GM10847 (cell line): ENCODE measurements around the gene ESYT1.

Source experiments
- POLR2A ChIP-seq: IDR thresholded peaks from 2 replicates; pipeline ENCODE4 v1.6.1; 2011; ENCODE audit not compliant: insufficient read length; ENCODE audit errors: extremely low read depth

Gene ESYT1

DNA sequence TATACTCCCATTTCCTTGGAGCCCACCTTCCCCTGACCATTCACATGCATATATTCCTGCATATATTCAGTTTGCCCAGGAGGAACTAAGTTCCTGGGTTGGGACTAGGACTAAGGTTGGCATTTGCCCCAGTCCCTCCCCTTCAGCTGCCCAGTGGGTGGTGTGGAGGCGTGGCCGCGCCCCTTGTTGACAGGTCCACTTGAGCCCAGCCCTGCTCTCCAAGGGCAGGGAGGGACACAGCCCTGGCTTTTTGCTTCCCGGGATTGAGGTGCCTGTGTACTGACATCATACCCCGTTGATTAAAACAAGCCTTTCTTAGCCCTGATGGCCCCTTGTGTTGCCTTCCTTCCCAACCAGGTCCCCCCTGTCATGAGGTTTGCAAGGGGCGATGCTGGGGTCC, 40.8 kb upstream of the ESYT1 start:
- TF ChIP-seq POLR2A = no peak

DNA sequence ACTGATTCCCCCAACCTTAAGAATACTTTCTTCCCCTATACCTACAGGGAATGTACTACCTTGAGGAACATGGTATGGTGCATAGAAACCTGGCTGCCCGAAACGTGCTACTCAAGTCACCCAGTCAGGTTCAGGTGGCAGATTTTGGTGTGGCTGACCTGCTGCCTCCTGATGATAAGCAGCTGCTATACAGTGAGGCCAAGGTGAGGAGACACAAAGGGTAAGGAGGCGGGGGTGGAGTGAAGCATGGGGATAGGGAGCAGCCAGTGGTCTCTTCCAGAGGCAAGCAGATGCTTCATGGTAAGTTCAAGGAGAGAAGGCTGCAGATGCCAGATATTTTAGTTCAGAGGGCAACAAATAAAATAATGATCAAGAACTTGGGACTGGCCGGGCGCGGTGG, 30.3 kb upstream of the ESYT1 start:
- TF ChIP-seq POLR2A = no peak

DNA sequence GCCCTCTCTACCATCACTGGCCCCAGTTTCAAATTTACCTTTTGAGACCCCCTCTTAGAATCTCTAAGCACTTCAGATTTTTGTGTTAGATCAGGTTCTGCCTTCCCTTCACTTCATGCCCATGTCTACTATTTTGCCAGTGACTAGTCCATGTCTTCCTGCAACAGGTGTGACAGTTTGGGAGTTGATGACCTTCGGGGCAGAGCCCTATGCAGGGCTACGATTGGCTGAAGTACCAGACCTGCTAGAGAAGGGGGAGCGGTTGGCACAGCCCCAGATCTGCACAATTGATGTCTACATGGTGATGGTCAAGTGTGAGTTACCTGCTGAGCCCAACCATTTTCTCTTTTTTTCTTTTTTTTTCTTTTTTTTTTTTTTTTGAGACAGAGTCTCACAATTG, 29.5 kb upstream of the ESYT1 start:
- TF ChIP-seq POLR2A = no peak

DNA sequence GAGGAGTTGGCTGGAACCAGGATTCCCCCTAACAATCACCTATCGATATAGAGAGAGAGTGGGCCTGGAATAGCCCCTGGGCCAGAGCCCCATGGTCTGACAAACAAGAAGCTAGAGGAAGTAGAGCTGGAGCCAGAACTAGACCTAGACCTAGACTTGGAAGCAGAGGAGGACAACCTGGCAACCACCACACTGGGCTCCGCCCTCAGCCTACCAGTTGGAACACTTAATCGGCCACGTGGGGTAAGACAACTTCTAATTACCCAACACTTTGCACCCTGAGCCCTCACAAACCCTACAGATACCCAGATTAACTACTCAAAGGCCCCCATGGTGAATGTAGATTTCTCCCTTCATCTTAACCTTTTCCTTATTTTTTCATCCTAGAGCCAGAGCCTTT, 28.3 kb upstream of the ESYT1 start:
- no peak for TF ChIP-seq POLR2A

DNA sequence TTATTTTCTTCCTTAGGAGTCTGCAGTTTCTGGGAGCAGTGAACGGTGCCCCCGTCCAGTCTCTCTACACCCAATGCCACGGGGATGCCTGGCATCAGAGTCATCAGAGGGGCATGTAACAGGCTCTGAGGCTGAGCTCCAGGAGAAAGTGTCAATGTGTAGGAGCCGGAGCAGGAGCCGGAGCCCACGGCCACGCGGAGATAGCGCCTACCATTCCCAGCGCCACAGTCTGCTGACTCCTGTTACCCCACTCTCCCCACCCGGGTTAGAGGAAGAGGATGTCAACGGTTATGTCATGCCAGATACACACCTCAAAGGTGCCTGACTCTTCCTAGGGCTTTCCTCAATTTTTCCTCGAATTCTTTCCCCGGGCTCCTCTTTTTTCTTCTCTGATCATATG, 27.0 kb upstream of the ESYT1 start:
- no peak for TF ChIP-seq POLR2A

DNA sequence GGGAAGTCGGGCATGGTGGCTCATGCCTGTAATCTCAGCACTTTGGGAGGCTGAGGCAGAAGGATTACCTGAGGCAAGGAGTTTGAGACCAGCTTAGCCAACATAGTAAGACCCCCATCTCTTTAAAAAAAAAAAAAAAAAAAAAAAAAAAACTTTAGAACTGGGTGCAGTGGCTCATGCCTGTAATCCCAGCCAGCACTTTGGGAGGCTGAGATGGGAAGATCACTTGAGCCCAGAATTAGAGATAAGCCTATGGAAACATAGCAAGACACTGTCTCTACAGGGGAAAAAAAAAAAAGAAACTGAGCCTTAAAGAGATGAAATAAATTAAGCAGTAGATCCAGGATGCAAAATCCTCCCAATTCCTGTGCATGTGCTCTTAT, 25.4 kb upstream of the ESYT1 start:
- TF ChIP-seq POLR2A = no peak

DNA sequence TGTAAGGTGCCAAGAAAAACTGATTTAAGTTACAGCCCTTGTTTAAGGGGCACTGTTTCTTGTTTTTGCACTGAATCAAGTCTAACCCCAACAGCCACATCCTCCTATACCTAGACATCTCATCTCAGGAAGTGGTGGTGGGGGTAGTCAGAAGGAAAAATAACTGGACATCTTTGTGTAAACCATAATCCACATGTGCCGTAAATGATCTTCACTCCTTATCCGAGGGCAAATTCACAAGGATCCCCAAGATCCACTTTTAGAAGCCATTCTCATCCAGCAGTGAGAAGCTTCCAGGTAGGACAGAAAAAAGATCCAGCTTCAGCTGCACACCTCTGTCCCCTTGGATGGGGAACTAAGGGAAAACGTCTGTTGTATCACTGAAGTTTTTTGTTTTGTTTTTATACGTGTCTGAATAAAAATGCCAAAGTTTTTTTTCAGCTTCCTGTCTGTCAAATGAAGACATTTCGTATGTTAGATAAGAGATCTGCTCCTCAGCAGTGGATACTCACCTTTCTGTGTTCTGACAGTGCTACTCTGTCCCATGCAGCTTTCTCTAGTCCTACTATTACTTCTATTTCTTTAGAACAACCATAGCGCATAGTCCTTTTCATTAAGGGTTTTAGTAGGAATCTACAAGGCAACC, 24.9 kb upstream of the ESYT1 start:
- no peak for TF ChIP-seq POLR2A

DNA sequence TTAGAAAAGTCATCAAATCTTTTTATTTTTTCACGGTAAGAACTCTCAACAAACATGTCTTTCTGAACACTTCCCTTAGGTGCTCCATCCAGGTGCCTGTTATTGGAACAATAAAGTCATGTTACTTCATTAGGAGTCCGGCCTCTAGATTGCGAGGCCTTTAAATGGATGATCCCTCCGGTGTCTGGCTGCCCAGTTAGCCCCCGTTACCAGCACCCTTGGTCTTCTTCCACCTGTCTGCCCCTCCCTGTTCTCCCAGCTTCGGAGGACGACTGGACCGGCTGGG, 24.3 kb upstream of the ESYT1 start:
- TF ChIP-seq POLR2A = no peak

DNA sequence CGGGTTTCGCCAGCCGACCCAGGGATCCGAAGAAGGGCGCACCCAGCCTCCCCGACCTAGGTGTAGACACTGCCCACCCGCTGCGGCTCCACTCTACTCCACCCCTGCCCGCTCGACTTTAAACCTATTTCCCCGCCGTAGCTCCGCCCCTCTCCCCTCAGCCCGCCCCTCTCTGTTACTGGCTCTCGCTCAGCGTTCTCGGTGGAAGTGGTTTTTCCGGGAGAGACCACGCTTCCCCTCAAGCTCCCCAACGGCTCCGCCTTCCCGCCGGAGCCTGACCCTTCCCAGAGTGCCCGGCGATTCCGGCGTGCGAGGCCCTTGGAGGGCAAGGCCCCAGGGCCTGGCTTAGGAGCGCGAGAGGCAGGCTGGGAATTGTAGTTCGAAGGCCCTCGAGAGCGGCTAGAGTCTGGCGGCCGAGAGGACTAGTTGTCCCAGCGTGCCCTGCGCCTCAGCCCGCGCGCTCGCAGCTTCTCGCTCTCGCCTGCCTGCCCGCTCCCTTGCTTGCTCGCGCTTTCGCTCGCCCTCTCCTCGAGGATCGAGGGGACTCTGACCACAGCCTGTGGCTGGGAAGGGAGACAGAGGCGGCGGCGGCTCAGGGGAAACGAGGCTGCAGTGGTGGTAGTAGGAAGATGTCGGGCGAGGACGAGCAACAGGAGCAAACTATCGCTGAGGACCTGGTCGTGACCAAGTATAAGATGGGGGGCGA, 23.8 kb upstream of the ESYT1 start, which contains the start of gene PA2G4:
Gene PA2G4, plus strand, starts transcription at position 451 of the 706 bp plus-strand sequence. Its CDS starts 179 bp downstream, at position 630.
- TF ChIP-seq POLR2A = peak; percentile 90

DNA sequence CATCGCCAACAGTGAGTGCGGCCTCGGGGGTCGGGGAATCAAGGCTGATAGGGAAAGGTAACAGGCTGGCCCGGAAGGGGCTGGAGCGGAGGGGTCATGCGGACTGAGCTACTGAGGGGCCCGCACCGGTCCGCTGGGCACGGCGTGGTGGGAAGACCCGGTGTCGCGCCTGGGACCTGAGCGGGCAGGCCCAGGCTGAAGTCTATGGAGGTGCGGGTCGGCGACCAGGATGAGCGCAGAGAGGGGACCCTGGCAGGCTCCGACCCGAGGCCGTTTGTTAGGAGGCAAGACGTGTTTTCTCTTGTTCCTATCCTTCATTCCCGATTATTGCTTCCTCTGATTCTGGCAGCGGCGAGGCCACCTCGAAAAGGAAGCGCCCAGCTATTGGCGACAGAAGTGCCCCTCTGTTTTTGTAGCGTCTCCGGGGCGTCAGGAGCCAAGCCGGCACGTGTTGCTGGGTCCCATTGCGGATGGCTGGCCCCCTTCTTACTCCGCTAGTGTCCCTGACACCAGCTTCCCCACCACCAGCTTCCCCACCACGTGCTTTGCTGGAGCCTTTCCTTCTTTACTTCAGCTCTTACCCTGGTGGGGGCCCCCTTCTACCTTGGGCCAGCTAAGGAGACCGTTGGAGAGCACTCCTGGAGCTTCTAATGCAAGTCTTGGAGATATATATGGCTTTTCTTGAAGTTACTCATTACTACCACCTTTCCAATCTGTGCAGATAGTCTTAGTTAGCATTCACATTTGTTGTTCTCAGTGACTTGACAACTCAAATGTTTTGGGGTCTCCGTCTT, 23.1 kb upstream of the ESYT1 start:
- TF ChIP-seq POLR2A = no peak

DNA sequence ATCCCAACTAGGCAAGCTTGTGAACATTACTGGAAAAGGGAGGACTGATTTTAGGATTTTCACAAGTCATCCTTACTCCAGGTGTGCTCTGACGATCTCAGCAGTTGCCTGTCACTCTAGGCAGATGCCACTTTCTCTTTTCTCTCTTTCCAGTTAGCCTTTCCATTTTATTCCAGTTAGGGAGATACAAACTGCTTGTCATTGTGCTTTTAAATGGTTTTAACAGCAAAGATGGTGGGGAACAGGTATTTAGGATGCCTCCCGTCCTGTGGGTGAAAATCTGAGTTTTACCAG, 22.5 kb upstream of the ESYT1 start:
- TF ChIP-seq POLR2A = no peak

DNA sequence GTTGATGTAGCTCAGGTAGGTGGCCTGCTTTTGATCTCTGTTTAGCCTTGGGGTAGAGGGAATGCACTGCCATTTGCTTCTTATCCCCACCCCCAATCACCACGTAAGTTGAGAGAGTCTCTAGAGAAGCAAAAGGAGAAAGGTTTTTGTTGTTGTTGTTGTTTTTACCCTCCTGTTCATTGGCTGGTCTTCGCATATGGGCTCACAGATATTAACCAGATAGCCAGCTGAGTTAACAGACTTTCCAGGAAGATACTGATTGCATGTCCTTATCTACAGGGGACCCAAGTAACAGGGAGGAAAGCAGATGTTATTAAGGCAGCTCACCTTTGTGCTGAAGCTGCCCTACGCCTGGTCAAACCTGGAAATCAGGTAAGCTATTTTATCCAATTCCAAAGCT, 20.8 kb upstream of the ESYT1 start:
- TF ChIP-seq POLR2A = no peak

DNA sequence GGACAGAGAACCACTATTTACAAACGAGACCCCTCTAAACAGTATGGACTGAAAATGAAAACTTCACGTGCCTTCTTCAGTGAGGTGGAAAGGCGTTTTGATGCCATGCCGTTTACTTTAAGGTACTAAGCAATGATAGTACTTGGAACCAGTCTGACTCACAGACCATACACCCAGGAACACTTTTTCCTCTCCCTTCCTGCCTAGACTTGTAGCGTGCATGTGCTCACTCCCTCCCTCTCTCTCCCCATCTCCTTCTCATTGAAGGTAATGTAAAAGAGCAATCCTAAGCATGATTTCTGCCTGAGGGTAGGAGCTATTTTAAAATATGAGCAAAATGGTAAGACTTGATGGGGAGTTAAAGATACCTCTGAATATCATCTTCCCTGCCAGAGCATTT, 17.5 kb upstream of the ESYT1 start:
- TF ChIP-seq POLR2A = no peak

DNA sequence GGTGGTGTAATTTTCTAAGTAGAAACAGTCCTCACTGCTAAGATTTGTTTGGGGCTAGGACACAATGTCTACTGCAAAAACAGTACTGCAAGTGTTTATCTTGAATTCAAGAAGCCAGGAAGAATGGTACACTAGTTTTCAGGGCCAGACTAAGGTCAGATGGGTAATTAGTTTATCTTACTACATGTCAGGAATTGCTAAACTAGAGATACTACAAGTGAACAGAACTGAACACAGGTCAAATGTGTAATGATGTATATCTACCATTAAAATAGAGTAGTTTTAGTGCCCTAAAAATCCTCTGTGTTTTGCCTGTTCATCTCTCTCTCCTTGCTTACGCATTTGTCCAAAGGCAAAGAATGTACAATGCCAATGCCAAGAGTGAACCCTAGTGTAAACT, 14.0 kb upstream of the ESYT1 start:
- no peak for TF ChIP-seq POLR2A

DNA sequence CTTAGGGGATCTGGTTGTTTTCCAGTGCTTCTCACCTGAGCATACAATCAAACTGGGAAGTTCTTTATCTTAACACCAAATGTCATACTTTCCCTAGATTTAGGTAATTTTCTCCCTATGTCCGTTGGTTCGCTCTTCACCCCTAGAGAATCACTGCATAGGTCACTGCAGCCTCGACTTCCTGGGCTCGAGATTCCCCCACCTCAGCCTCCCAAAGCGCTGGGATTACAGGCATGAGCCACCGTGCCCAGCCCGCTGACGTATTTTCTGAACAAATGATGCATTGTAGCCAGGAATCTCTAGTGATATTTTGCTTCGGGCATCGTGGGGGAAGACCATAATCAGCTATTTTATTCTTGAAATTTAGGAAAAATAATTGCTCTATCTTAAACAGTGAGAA, 12.7 kb upstream of the ESYT1 start:
- no peak for TF ChIP-seq POLR2A

DNA sequence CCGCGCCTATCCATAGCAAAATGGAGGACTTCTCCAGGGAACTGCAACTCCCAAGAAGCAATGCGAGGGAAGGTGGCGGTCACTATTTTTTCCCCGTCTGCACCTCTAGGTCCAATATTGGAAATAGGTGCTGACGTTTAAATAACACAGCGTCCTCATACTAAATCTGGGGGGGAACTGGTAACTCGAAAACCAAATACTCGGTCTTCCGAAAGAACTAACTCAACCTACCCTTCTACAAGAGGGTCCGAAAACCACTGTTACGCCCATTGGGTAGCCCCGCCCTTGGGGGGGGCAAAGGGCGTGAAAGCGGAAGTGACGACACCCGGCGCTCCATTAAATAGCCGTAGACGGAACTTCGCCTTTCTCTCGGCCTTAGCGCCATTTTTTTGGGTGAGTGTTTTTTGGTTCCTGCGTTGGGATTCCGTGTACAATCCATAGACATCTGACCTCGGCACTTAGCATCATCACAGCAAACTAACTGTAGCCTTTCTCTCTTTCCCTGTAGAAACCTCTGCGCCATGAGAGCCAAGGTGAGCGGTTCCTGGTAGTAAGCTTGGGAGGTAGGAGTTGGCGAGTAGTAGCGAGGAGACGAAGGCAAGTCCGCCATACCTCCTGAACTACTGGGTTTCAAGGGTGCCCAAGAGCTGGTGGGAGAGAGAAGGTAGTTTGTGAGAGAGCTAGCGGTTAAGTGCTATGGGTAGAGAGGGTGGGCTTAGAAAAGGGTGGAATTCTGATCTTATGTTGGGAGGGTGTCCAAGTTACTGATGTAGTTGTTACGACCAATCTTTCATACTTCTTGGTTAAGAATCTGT, 11.6 kb upstream of the ESYT1 start, which contains the start of gene RPL41:
Gene RPL41, plus strand, starts transcription at position 367 of the 815 bp plus-strand sequence.
- TF ChIP-seq POLR2A = peak; percentile 97
